Activated naive CD8-positive, alpha-beta T cell treated with anti-CD3 and anti-CD28 coated beads, Interleukin-2, amount 10 ng/mL, durations not matched to agents 7 days and 5 days (primary cell): ENCODE measurements around the gene TGM6. TPM values are rescaled to one million over a fixed set of nuclear protein-coding genes. Genes with fewer than 3 reads are reported as not detected.

Source experiments
- ATAC-seq: fragments of 150-1000 bp; cut with Tn5 transposase; one replicate; pipeline ENCODE4 v1.10.0; 2021; ENCODE audit warnings: low read depth, moderate library complexity
- POLR2A ChIA-PET: fragments of 350-600 bp; sonication (Branson Sonifier 250); formaldehyde crosslinking; loops from one replicate; lab custom pipeline; 2021; ENCODE audit warnings: antibody characterized with exemption; lab: Charles Lee
- DNase-seq: peaks from one replicate; pipeline ENCODE4 v3.0.0; 2021
- H3K27ac Mint-ChIP-seq: one replicate; pipeline ENCODE4 v1.8.0; 2022; ENCODE audit warnings: mild to moderate bottlenecking, mixed read lengths
- H3K27me3 Mint-ChIP-seq: one replicate; pipeline ENCODE4 v1.8.0; 2022; ENCODE audit warnings: mild to moderate bottlenecking, moderate library complexity, mixed read lengths
- H3K36me3 Mint-ChIP-seq: one replicate; pipeline ENCODE4 v1.8.0; 2021; ENCODE audit warnings: mild to moderate bottlenecking, mixed read lengths
- H3K4me1 Mint-ChIP-seq: one replicate; pipeline ENCODE4 v1.8.0; 2021; ENCODE audit warnings: mixed read lengths
- H3K4me3 Mint-ChIP-seq: one replicate; pipeline ENCODE4 v1.8.0; 2022; ENCODE audit warnings: mild to moderate bottlenecking, moderate library complexity, mixed read lengths
- H3K9me3 Mint-ChIP-seq: one replicate; pipeline ENCODE4 v1.8.0; 2021; ENCODE audit warnings: mixed read lengths
- total RNA-seq, 2 experiments: library from RNA; stranded (reverse); gene quantifications; one replicate each; pipeline ENCODE4 v1.2.3, GENCODE V29; 2021

The TGM6 gene
- total RNA-seq, 2 experiments from 2014 or later = not detected

- Mint-ChIP-seq H3K9me3 (no peaks in the 10 kb centered on the region), H3K4me1 (peaks cover 1% of the 10 kb centered on the region), H3K27me3 (peaks cover 18% of the 10 kb centered on the region), H3K36me3 (no peaks in the 10 kb centered on the region), H3K4me3 (no peak overlapping the region), H3K27ac (no peak overlapping the region)
- POLR2A ChIA-PET = interaction anchor here (1.1 kb wide), 1 partner anchor 121 kb away, joined by 3 read pairs; no protein-coding TSS in a partner anchor
- DNase-seq = no peak
- ATAC-seq = no peak
Measured at GRCh38 chr20:2348336-2348735, 32.4 kb upstream of the TGM6 start.

- no peak overlapping the region for H3K4me3 Mint-ChIP-seq
Measured at GRCh38 chr20:2349801-2350200, 30.9 kb upstream of the TGM6 start.

GRCh38 chr20:2350606-2351005, 30.1 kb upstream of the TGM6 start:
- no peak for DNase-seq
- Mint-ChIP-seq H3K9me3 (no peaks in the 10 kb centered on the region), H3K27me3 (peaks cover 36% of the 10 kb centered on the region), H3K4me3 (no peak overlapping the region), H3K27ac (no peak overlapping the region), H3K4me1 (peaks cover 1% of the 10 kb centered on the region), H3K36me3 (no peaks in the 10 kb centered on the region)
- POLR2A ChIA-PET = no interaction called here
- no peak for ATAC-seq

More at GRCh38 chr20:2349801-2350200, 30.9 kb upstream of the TGM6 start:
- no peaks in the 10 kb centered on the region for H3K36me3 Mint-ChIP-seq
- DNase-seq (no peak), ATAC-seq (no peak)
- peaks cover 1% of the 10 kb centered on the region for H3K4me1 Mint-ChIP-seq
- H3K27me3 Mint-ChIP-seq = peaks cover 30% of the 10 kb centered on the region
- POLR2A ChIA-PET = no interaction called here
- H3K27ac Mint-ChIP-seq = no peak overlapping the region
- H3K9me3 Mint-ChIP-seq = no peaks in the 10 kb centered on the region

GRCh38 chr20:2353231-2353630, 27.5 kb upstream of the TGM6 start:
- POLR2A ChIA-PET = no interaction called here
- peaks cover 1% of the 10 kb centered on the region for H3K4me1 Mint-ChIP-seq

GRCh38 chr20:2357114-2357513, 23.6 kb upstream of the TGM6 start:
- H3K9me3 Mint-ChIP-seq = peaks cover 4% of the 10 kb centered on the region
- H3K4me1 Mint-ChIP-seq = peaks cover 1% of the 10 kb centered on the region
- POLR2A ChIA-PET = no interaction called here
- H3K27ac Mint-ChIP-seq = no peak overlapping the region
- DNase-seq (no peak), ATAC-seq (no peak)
- H3K27me3 Mint-ChIP-seq = peaks cover 50% of the 10 kb centered on the region
- H3K36me3 Mint-ChIP-seq = no peaks in the 10 kb centered on the region
- H3K4me3 Mint-ChIP-seq = no peak overlapping the region

More at GRCh38 chr20:2353231-2353630, 27.5 kb upstream of the TGM6 start:
- no peaks in the 10 kb centered on the region for H3K36me3 Mint-ChIP-seq
- no peak overlapping the region for H3K4me3 Mint-ChIP-seq
- no peaks in the 10 kb centered on the region for H3K9me3 Mint-ChIP-seq
- peaks cover 38% of the 10 kb centered on the region for H3K27me3 Mint-ChIP-seq
- no peak overlapping the region for H3K27ac Mint-ChIP-seq
- no peak for ATAC-seq
- no peak for DNase-seq

- Mint-ChIP-seq H3K4me1 (no peaks in the 10 kb centered on the region), H3K36me3 (no peaks in the 10 kb centered on the region), H3K4me3 (no peak overlapping the region), H3K27ac (no peak overlapping the region), H3K27me3 (peaks cover 51% of the 10 kb centered on the region), H3K9me3 (peaks cover 4% of the 10 kb centered on the region)
- POLR2A ChIA-PET = no interaction called here
- ATAC-seq = no peak
- DNase-seq = no peak
Measured at GRCh38 chr20:2358006-2358405, 22.7 kb upstream of the TGM6 start.

GRCh38 chr20:2361035-2361593, 19.6 kb upstream of the TGM6 start:
- no peaks in the 10 kb centered on the region for H3K36me3 Mint-ChIP-seq
- no peaks in the 10 kb centered on the region for H3K4me1 Mint-ChIP-seq
- no peak overlapping the region for H3K4me3 Mint-ChIP-seq
- ATAC-seq (no peak), DNase-seq (no peak)
- POLR2A ChIA-PET = no interaction called here
- peaks cover 4% of the 10 kb centered on the region for H3K9me3 Mint-ChIP-seq
- H3K27ac Mint-ChIP-seq = no peak overlapping the region
- H3K27me3 Mint-ChIP-seq = peaks cover 26% of the 10 kb centered on the region

- H3K27me3 Mint-ChIP-seq = peaks cover 39% of the 10 kb centered on the region
- DNase-seq (no peak), ATAC-seq (no peak)
- no peaks in the 10 kb centered on the region for H3K36me3 Mint-ChIP-seq
- H3K4me1 Mint-ChIP-seq = no peaks in the 10 kb centered on the region
- H3K4me3 Mint-ChIP-seq = no peak overlapping the region
- no peak overlapping the region for H3K27ac Mint-ChIP-seq
- H3K9me3 Mint-ChIP-seq = peaks cover 4% of the 10 kb centered on the region
- POLR2A ChIA-PET = no interaction called here
Measured at GRCh38 chr20:2363187-2363586, 17.5 kb upstream of the TGM6 start.

GRCh38 chr20:2363587-2363986, 17.1 kb upstream of the TGM6 start:
- POLR2A ChIA-PET = no interaction called here
- Mint-ChIP-seq H3K27me3 (peaks cover 43% of the 10 kb centered on the region), H3K36me3 (no peaks in the 10 kb centered on the region), H3K4me3 (no peak overlapping the region), H3K9me3 (peaks cover 4% of the 10 kb centered on the region), H3K27ac (no peak overlapping the region), H3K4me1 (no peaks in the 10 kb centered on the region)
- no peak for ATAC-seq
- no peak for DNase-seq

- Mint-ChIP-seq H3K27me3 (peaks cover 43% of the 10 kb centered on the region), H3K4me3 (no peak overlapping the region), H3K4me1 (no peaks in the 10 kb centered on the region), H3K27ac (no peak overlapping the region), H3K36me3 (no peaks in the 10 kb centered on the region), H3K9me3 (peaks cover 4% of the 10 kb centered on the region)
- ATAC-seq = no peak
- DNase-seq = no peak
- POLR2A ChIA-PET = no interaction called here
Measured at GRCh38 chr20:2364044-2364443, 16.7 kb upstream of the TGM6 start.

- H3K4me3 Mint-ChIP-seq = no peak overlapping the region
- DNase-seq (no peak), ATAC-seq (no peak)
- no peaks in the 10 kb centered on the region for H3K4me1 Mint-ChIP-seq
- POLR2A ChIA-PET = no interaction called here
- H3K36me3 Mint-ChIP-seq = no peaks in the 10 kb centered on the region
- H3K27ac Mint-ChIP-seq = no peak overlapping the region
- H3K27me3 Mint-ChIP-seq = peaks cover 39% of the 10 kb centered on the region
- peaks cover 5% of the 10 kb centered on the region for H3K9me3 Mint-ChIP-seq
Measured at GRCh38 chr20:2365091-2365490, 15.6 kb upstream of the TGM6 start.

- Mint-ChIP-seq H3K36me3 (no peaks in the 10 kb centered on the region), H3K27me3 (peaks cover 38% of the 10 kb centered on the region), H3K9me3 (peaks cover 6% of the 10 kb centered on the region), H3K4me1 (no peaks in the 10 kb centered on the region), H3K27ac (no peak overlapping the region), H3K4me3 (no peak overlapping the region)
- no peak for ATAC-seq
- POLR2A ChIA-PET = no interaction called here
- DNase-seq = no peak
Measured at GRCh38 chr20:2365666-2366065, 15.0 kb upstream of the TGM6 start.

- ATAC-seq (no peak), DNase-seq (no peak)
- H3K36me3 Mint-ChIP-seq = no peaks in the 10 kb centered on the region
- peaks cover 3% of the 10 kb centered on the region for H3K9me3 Mint-ChIP-seq
- POLR2A ChIA-PET = no interaction called here
- H3K4me1 Mint-ChIP-seq = no peaks in the 10 kb centered on the region
- peaks cover 49% of the 10 kb centered on the region for H3K27me3 Mint-ChIP-seq
- H3K27ac Mint-ChIP-seq = no peak overlapping the region
- no peak overlapping the region for H3K4me3 Mint-ChIP-seq
Measured at GRCh38 chr20:2368621-2369020, 12.1 kb upstream of the TGM6 start.

- POLR2A ChIA-PET = no interaction called here
- no peak overlapping the region for H3K4me3 Mint-ChIP-seq
- DNase-seq (no peak), ATAC-seq (no peak)
- peaks cover 3% of the 10 kb centered on the region for H3K9me3 Mint-ChIP-seq
- H3K27me3 Mint-ChIP-seq = peaks cover 64% of the 10 kb centered on the region
- no peaks in the 10 kb centered on the region for H3K4me1 Mint-ChIP-seq
- no peak overlapping the region for H3K27ac Mint-ChIP-seq
- no peaks in the 10 kb centered on the region for H3K36me3 Mint-ChIP-seq
Measured at GRCh38 chr20:2373098-2373497, 7.6 kb upstream of the TGM6 start.
